GM23338 (cell line): ENCODE data around the gene SLC9A2. TPM values are rescaled to one million over a fixed set of nuclear protein-coding genes. Genes with fewer than 3 reads are reported as not detected.

Experiments used
- ATAC-seq: fragments of 200-7000 bp; cut with Tn5 transposase; 3 replicates; pipeline ENCODE4 v1.9.1; 2020
- DNase-seq: peaks from one replicate; pipeline ENCODE4 v3.0.0-alpha.2; 2015; ENCODE audit warnings: low spot score
- H2AFZ ChIP-seq: fragments of 200-600 bp; sonication (generic); 2 replicates; pipeline ENCODE4 v1.8.0; 2016; ENCODE audit warnings: antibody characterized with exemption, mild to moderate bottlenecking, moderate library complexity
- H3F3A ChIP-seq: fragments of 200-600 bp; sonication (generic); replicated peaks from 2 replicates; pipeline ENCODE4 v1.8.0; 2017; ENCODE audit warnings: antibody characterized with exemption, mixed run types, low read depth
- H3K27ac ChIP-seq: fragments of 200-600 bp; sonication (generic); 2 replicates; pipeline ENCODE4 v1.6.1; 2016; ENCODE audit warnings: low read depth
- H3K27me3 ChIP-seq: fragments of 200-600 bp; sonication (generic); 2 replicates; pipeline ENCODE4 v1.8.0; 2016; ENCODE audit warnings: mild to moderate bottlenecking, mixed run types, moderate library complexity; ENCODE audit not compliant: insufficient read depth
- H3K36me3 ChIP-seq: fragments of 200-600 bp; sonication (generic); 2 replicates; pipeline ENCODE4 v1.8.0; 2016; ENCODE audit warnings: mild to moderate bottlenecking; ENCODE audit not compliant: insufficient read depth
- H3K4me1 ChIP-seq: fragments of 200-600 bp; sonication (generic); 2 replicates; pipeline ENCODE4 v1.8.0; 2016; ENCODE audit warnings: mild to moderate bottlenecking, moderate library complexity; ENCODE audit not compliant: insufficient read depth
- H3K4me2 ChIP-seq: fragments of 200-600 bp; sonication (generic); 2 replicates; pipeline ENCODE4 v1.7.1; 2017; ENCODE audit warnings: mixed run types
- H3K4me3 ChIP-seq: fragments of 200-600 bp; sonication (generic); 2 replicates; pipeline ENCODE4 v1.6.1; 2016; ENCODE audit warnings: mixed run types
- H3K79me2 ChIP-seq: fragments of 200-600 bp; sonication (generic); replicated peaks from 2 replicates; pipeline ENCODE4 v1.8.0; 2017; ENCODE audit warnings: mild to moderate bottlenecking; ENCODE audit not compliant: insufficient read depth
- H3K9me2 ChIP-seq: fragments of 200-600 bp; sonication (generic); 2 replicates; pipeline ENCODE4 v1.8.0; 2017; ENCODE audit not compliant: insufficient read depth
- H4K20me1 ChIP-seq: fragments of 200-600 bp; sonication (generic); replicated peaks from 2 replicates; pipeline ENCODE4 v1.8.0; 2017; ENCODE audit warnings: mild to moderate bottlenecking; ENCODE audit not compliant: insufficient read depth
- H3K27ac Mint-ChIP-seq: 2 replicates; pipeline ENCODE4 v1.8.0; 2020; ENCODE audit warnings: inconsistent platforms, mild to moderate bottlenecking, moderate library complexity, mixed read lengths
- H3K27me3 Mint-ChIP-seq: 3 replicates; pipeline ENCODE4 v1.8.0; 2022; ENCODE audit warnings: low read depth, mild to moderate bottlenecking, moderate library complexity, mixed read lengths, inconsistent platforms; ENCODE audit not compliant: insufficient read depth, poor library complexity
- H3K36me3 Mint-ChIP-seq: 3 replicates; pipeline ENCODE4 v1.8.0; 2021; ENCODE audit warnings: low read depth, mild to moderate bottlenecking, inconsistent platforms, moderate library complexity, mixed read lengths
- H3K4me1 Mint-ChIP-seq: 3 replicates; pipeline ENCODE4 v1.8.0; 2020; ENCODE audit warnings: mild to moderate bottlenecking, inconsistent platforms, mixed read lengths
- H3K4me3 Mint-ChIP-seq: 3 replicates; pipeline ENCODE4 v1.8.0; 2021; ENCODE audit warnings: moderate library complexity, mild to moderate bottlenecking, inconsistent platforms, mixed read lengths
- H3K9me3 Mint-ChIP-seq: 3 replicates; pipeline ENCODE4 v1.8.0; 2020; ENCODE audit warnings: moderate library complexity, mild to moderate bottlenecking, inconsistent platforms, mixed read lengths
- EZH2 ChIP-seq: fragments of 200-600 bp; sonication (generic); IDR thresholded peaks from one replicate; pipeline ENCODE4 v1.8.0; 2017; ENCODE audit warnings: antibody characterized with exemption, mild to moderate bottlenecking, low read depth; ENCODE audit not compliant: unreplicated experiment
- EZH2phosphoT487 ChIP-seq: fragments of 200-600 bp; sonication (generic); IDR thresholded peaks from one replicate; pipeline ENCODE4 v1.8.1; 2018; ENCODE audit warnings: antibody characterized with exemption; ENCODE audit not compliant: unreplicated experiment
- ZNF114 ChIP-seq: fragments of 250-450 bp; sonication (Bioruptor Pico); IDR thresholded peaks from 2 replicates; pipeline ENCODE4 v1.5.0; 2020; ENCODE audit warnings: mild to moderate bottlenecking, moderate library complexity
- ZNF331 ChIP-seq: fragments of 250-450 bp; sonication (Bioruptor Pico); IDR thresholded peaks from 2 replicates; pipeline ENCODE4 v1.5.0; 2020; ENCODE audit warnings: low read depth, mild to moderate bottlenecking, moderate library complexity
- polyA plus RNA-seq: library from polyadenylated mRNA; unstranded; fragments of >200 nt; fragmentation: Nextera tagmentation; extraction: Ambion mirVana; gene quantifications from 2 replicates; pipeline ENCODE4 v1.2.1, GENCODE V29; 2016
- total RNA-seq: library from RNA; depleted of rRNA; stranded (reverse); fragments of >200 nt; shearing (Covaris generic); gene quantifications from 2 replicates; pipeline ENCODE4 v1.2.3, GENCODE V29; 2014
- TF ChIP-seq, protein P1 (sequence below): IDR thresholded peaks from one replicate; pipeline ENCODE4 v1.6.1; 2018; ENCODE audit warnings: antibody characterized with exemption; ENCODE audit not compliant: unreplicated experiment
- TF ChIP-seq, protein P2 (sequence below): IDR thresholded peaks from 2 replicates; pipeline ENCODE4 v1.6.1; 2016; ENCODE audit warnings: antibody characterized with exemption
- TF ChIP-seq, protein P3 (sequence below), 2 experiments: fragments of 200-600 bp in 1 of 2; sonication (generic) in 1 of 2; conservative IDR thresholded peaks; 2 replicates each; pipeline versions ENCODE4 v1.5.1 to v1.6.1; 2016 to 2017; ENCODE audit warnings: antibody characterized with exemption in 2 of 2, low read depth in 2 of 2, mild to moderate bottlenecking in 2 of 2, moderate library complexity in 1 of 2

Gene SLC9A2
- total and polyA plus RNA-seq, 2 experiments from 2014 or later = 0.03 to 0.24 TPM

DNA sequence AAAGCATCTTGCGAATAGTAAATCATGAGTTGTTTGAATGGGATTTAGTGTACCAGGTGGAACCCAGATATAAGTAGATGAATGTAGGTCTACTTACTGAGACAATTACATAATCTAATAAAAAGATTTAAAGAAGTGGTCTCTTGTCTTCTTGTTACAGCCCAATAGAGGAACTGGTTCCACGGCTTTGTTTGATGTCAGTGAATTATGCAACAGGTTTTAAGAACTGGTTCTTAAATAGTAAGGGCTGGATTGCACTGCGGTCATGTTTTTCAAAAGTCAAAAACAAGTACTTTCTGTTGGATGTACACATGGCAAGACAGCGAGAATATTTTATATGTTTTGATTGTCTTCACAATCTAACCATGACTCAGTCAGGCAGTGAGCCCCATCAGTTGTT, 15.4 kb upstream of the SLC9A2 start (continued):
- TF ChIP-seq, protein P1, sequence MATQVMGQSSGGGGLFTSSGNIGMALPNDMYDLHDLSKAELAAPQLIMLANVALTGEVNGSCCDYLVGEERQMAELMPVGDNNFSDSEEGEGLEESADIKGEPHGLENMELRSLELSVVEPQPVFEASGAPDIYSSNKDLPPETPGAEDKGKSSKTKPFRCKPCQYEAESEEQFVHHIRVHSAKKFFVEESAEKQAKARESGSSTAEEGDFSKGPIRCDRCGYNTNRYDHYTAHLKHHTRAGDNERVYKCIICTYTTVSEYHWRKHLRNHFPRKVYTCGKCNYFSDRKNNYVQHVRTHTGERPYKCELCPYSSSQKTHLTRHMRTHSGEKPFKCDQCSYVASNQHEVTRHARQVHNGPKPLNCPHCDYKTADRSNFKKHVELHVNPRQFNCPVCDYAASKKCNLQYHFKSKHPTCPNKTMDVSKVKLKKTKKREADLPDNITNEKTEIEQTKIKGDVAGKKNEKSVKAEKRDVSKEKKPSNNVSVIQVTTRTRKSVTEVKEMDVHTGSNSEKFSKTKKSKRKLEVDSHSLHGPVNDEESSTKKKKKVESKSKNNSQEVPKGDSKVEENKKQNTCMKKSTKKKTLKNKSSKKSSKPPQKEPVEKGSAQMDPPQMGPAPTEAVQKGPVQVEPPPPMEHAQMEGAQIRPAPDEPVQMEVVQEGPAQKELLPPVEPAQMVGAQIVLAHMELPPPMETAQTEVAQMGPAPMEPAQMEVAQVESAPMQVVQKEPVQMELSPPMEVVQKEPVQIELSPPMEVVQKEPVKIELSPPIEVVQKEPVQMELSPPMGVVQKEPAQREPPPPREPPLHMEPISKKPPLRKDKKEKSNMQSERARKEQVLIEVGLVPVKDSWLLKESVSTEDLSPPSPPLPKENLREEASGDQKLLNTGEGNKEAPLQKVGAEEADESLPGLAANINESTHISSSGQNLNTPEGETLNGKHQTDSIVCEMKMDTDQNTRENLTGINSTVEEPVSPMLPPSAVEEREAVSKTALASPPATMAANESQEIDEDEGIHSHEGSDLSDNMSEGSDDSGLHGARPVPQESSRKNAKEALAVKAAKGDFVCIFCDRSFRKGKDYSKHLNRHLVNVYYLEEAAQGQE = no peak

DNA sequence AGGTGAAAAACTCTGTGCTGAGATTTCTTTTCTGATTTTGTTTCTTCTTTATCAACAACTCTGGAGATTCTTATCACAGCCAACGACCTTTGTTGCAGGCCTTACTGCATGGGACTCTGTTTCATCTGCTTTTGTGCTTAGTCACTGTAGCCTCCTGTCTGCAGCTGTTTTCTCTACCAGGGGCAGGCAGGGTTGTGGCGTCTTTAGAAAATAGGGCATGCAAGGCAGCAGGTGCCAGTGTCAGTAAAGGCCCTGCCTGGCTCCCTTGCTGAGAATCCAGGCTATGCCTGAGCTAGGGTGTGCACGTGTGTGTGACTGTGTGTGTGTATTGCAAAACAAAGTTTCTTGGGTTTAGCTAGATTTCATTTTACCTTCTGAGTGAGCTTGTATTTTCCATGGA, 14.6 kb upstream of the SLC9A2 start:
- H3K9me2 ChIP-seq = no peaks in the 10 kb centered on the region
- DNase-seq = peak; percentile 6
- no peak overlapping the region for H3K27ac ChIP-seq
- no peaks in the 10 kb centered on the region for H3K79me2 ChIP-seq
- TF ChIP-seq ZNF331 (CRISPR knock-in tag) (no peak), EZH2phosphoT487 (no peak), EZH2 (no peak), ZNF114 (CRISPR knock-in tag) (no peak)
- TF ChIP-seq, protein P2, sequence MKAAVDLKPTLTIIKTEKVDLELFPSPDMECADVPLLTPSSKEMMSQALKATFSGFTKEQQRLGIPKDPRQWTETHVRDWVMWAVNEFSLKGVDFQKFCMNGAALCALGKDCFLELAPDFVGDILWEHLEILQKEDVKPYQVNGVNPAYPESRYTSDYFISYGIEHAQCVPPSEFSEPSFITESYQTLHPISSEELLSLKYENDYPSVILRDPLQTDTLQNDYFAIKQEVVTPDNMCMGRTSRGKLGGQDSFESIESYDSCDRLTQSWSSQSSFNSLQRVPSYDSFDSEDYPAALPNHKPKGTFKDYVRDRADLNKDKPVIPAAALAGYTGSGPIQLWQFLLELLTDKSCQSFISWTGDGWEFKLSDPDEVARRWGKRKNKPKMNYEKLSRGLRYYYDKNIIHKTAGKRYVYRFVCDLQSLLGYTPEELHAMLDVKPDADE = no peak
- TF ChIP-seq, protein P1 = no peak
- TF ChIP-seq, protein P3, sequence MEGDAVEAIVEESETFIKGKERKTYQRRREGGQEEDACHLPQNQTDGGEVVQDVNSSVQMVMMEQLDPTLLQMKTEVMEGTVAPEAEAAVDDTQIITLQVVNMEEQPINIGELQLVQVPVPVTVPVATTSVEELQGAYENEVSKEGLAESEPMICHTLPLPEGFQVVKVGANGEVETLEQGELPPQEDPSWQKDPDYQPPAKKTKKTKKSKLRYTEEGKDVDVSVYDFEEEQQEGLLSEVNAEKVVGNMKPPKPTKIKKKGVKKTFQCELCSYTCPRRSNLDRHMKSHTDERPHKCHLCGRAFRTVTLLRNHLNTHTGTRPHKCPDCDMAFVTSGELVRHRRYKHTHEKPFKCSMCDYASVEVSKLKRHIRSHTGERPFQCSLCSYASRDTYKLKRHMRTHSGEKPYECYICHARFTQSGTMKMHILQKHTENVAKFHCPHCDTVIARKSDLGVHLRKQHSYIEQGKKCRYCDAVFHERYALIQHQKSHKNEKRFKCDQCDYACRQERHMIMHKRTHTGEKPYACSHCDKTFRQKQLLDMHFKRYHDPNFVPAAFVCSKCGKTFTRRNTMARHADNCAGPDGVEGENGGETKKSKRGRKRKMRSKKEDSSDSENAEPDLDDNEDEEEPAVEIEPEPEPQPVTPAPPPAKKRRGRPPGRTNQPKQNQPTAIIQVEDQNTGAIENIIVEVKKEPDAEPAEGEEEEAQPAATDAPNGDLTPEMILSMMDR (conservative IDR thresholded peaks at IDR 0.05; ENCODE audit: low read depth in 2 of 2) = no peak
- no peak overlapping the region for H3K4me3 ChIP-seq
- H3K4me2 ChIP-seq = no peak overlapping the region
- Mint-ChIP-seq H3K27me3 (no peaks in the 10 kb centered on the region), H3K9me3 (no peaks in the 10 kb centered on the region), H3K27ac (peak overlapping the region; percentile 66), H3K4me1 (peaks cover 3% of the 10 kb centered on the region; the same call in 2 of the 3 replicates), H3K36me3 (no peaks in the 10 kb centered on the region), H3K4me3 (no peak overlapping the region)
- ATAC-seq = peak; percentile 57; the same call in 2 of the 3 replicates
- H3K27me3 ChIP-seq = no peaks in the 10 kb centered on the region
- H3K4me1 ChIP-seq = no peaks in the 10 kb centered on the region
- no peaks in the 10 kb centered on the region for H4K20me1 ChIP-seq
- peak overlapping the region; percentile 69; the same call in 1 of the 2 replicates for H2AFZ ChIP-seq
- no peaks in the 10 kb centered on the region for H3F3A ChIP-seq
- no peaks in the 10 kb centered on the region for H3K36me3 ChIP-seq
